Sigmoid colon (tissue), 7 donors: ENCODE data around the gene APOBEC3B. TPM values are rescaled to one million over a fixed set of nuclear protein-coding genes. Genes with fewer than 3 reads are reported as not detected.
"Not testable (repeated sequence)": the region's sequence is repeated elsewhere in the genome, so short reads cannot be mapped to it uniquely, and the experiment has no call there.

Experiments used
- DNase-seq: peaks from one replicate; pipeline ENCODE4 v3.0.0-alpha.2; 2019
- H3K27ac ChIP-seq, 4 donors: fragments of 200-600 bp; sonication (generic); one replicate each; pipeline ENCODE4 v1.5.1; 2016 to 2019; ENCODE audit warnings: mild to moderate bottlenecking in 1 of 4
- H3K27me3 ChIP-seq, 3 donors: fragments of 200-600 bp; sonication (generic); one replicate each; pipeline ENCODE4 v1.5.1; 2019; ENCODE audit warnings: mild to moderate bottlenecking in 1 of 3
- H3K36me3 ChIP-seq, 4 donors: fragments of 200-600 bp; sonication (generic); one replicate each; pipeline ENCODE4 v1.5.1; 2016 to 2019
- H3K4me1 ChIP-seq, 4 donors: fragments of 200-600 bp; sonication (generic); one replicate each; pipeline ENCODE4 v1.5.1; 2017 to 2019
- H3K4me3 ChIP-seq, 4 donors: fragments of 200-600 bp; sonication (generic); one replicate each; pipeline ENCODE4 v1.5.1; 2017 to 2019; ENCODE audit warnings: mild to moderate bottlenecking in 2 of 4, moderate library complexity in 1 of 4
- H3K9me3 ChIP-seq, 4 donors: fragments of 200-600 bp in 3 of 4; sonication (generic) in 3 of 4; one replicate each; pipeline versions ENCODE4 v1.5.1 to v1.6.1; 2013 to 2019
- CTCF ChIP-seq, 4 experiments: fragments of 450-650 bp in 3 of 4; fragments of 200-600 bp in 1 of 4; IDR thresholded peaks; one replicate each; pipeline ENCODE4 v1.5.1; 2016 to 2019; ENCODE audit warnings: antibody characterized with exemption in 4 of 4, mild to moderate bottlenecking in 3 of 4, moderate library complexity in 2 of 4
- EP300 ChIP-seq, 4 donors: sonication (generic); formaldehyde crosslinking; IDR thresholded peaks; one replicate each; pipeline ENCODE4 v1.6.1; 2017; ENCODE audit warnings: antibody characterized with exemption in 4 of 4
- POLR2A ChIP-seq, 2 donors: fragments of 450-650 bp; IDR thresholded peaks; one replicate each; pipeline ENCODE4 v1.6.1; 2016; ENCODE audit warnings: antibody characterized with exemption in 2 of 2, mild to moderate bottlenecking in 2 of 2, moderate library complexity in 2 of 2
- POLR2AphosphoS5 ChIP-seq, 4 donors: sonication (generic); formaldehyde crosslinking; IDR thresholded peaks; one replicate each; pipeline ENCODE4 v1.6.1; 2017; ENCODE audit warnings: antibody characterized with exemption in 4 of 4
- WGBS, 2 donors: extraction: QIAGEN DNeasy Blood & Tissue Kit; methylation state at CpG; one replicate each; pipeline ENCODE4 v1.1.7; 2013; 5-methylcytosine and 5-hydroxymethylcytosine counted together
- intact Hi-C: fragments of 100-400 bp; cut with DNase I; formaldehyde crosslinking; loops from one replicate; pipeline ENCODE4 v1.15.1; 2023
- polyA plus RNA-seq, 3 donors: library from polyadenylated mRNA; stranded (reverse); fragments of 200-250 nt; gene quantifications; one replicate each; pipeline ENCODE4 v1.2.3, GENCODE V29; 2013
- total RNA-seq, 4 donors: library from RNA; depleted of rRNA; stranded (reverse); fragments of >200 nt; gene quantifications; one replicate each; pipeline ENCODE4 v1.1.0, GENCODE V29; 2016
- donor health status: healthy with polysubstance abuse.
- donor health status: Bipolar disorder and iron deficiency.
- donor health status: healthy.

APOBEC3B gene
- total and polyA plus RNA-seq, 7 donors = 0.71 to 81.6 (median 13.5) TPM; not detected in 2

GRCh38 chr22:38959590-38959989 lies 22.6 kb upstream of the APOBEC3B start:
- intact Hi-C loops = no loop called here
- Histone ChIP-seq H3K4me1 (no peaks in the 10 kb centered on the region), H3K9me3 (no peaks in the 10 kb centered on the region), H3K27me3 (no peaks in the 10 kb centered on the region), H3K27ac (no peak overlapping the region), H3K4me3 (no peak overlapping the region), H3K36me3 (no peaks in the 10 kb centered on the region)
- WGBS, 2 donors = 68 to 86% methylated on average over 8 of the region's 8 CpGs
- no peak for DNase-seq
- TF ChIP-seq CTCF (IDR thresholded peaks at IDR 0.05) = no peak
- no peak for TF ChIP-seq POLR2A (IDR thresholded peaks at IDR 0.05)
- no peak for TF ChIP-seq POLR2AphosphoS5 (IDR thresholded peaks at IDR 0.05)
- TF ChIP-seq EP300 (IDR thresholded peaks at IDR 0.05) = no peak

DNA sequence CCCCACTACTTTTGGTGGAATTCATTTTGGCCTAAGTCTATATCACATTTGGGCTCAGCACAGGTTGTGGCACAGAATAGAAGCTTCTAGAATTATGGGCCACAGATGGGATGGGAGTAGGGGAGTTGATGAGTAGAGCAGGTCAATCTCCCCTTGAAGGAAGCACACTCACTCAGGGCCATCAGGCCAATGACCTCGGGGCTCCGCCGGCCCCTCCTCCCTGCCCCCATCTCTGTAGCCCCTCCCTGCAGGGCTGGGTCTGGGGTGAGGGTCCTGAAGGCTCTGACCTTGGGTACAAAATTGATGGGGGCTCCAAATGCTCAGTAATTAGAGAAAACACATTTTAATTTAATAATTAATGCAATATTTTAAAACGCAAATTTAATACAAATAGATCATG lies 21.5 kb upstream of the APOBEC3B start:
- DNase-seq, H3K4me3 ChIP-seq, H3K36me3 ChIP-seq, H3K4me1 ChIP-seq, H3K27ac ChIP-seq, H3K9me3 ChIP-seq, H3K27me3 ChIP-seq, intact Hi-C loops: not testable (repeated sequence)
- 79 to 94% methylated on average over 4 of the region's 4 CpGs for WGBS, 2 donors

DNA sequence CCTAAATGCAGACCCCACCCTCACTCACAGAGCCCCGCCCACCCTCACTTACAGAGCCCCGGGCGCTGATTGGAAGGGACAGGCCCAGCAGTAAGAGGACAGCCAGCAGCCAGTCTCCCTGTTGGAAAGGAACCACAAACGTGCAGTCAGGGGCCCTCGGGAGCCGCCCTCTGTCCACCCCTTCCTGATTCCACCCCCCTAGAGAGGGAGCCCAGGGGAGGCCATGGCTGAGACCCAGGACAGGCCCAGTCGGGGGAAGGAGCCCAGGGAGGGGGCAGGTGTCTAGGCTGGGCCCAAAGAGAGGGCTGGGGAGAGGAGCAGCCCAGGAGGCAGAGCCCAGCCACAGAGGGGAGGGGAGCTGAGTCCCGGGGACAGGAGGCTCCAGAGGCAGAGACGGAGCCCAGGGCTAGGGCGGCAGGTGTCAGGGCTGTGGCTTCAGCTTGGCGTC lies 18.8 kb upstream of the APOBEC3B start:
- 14 to 54% methylated on average over 11 of the region's 11 CpGs for WGBS, 2 donors
- H3K27ac ChIP-seq, H3K36me3 ChIP-seq, intact Hi-C loops, H3K27me3 ChIP-seq, DNase-seq, H3K4me3 ChIP-seq, H3K4me1 ChIP-seq, H3K9me3 ChIP-seq: not testable (repeated sequence)

- intact Hi-C loops = no loop called here
- H3K27ac ChIP-seq = no peak overlapping the region
- no peak for DNase-seq
- no peak for TF ChIP-seq POLR2AphosphoS5 (IDR thresholded peaks at IDR 0.05)
- TF ChIP-seq CTCF (IDR thresholded peaks at IDR 0.05) = no peak
- TF ChIP-seq EP300 (IDR thresholded peaks at IDR 0.05) = no peak
- no peak for TF ChIP-seq POLR2A (IDR thresholded peaks at IDR 0.05)
- H3K4me3 ChIP-seq = no peak overlapping the region
- WGBS, 2 donors = 18 to 58% methylated on average over 9 of the region's 9 CpGs
- H3K36me3 ChIP-seq = no peaks in the 10 kb centered on the region
- H3K9me3 ChIP-seq = no peaks in the 10 kb centered on the region
- no peaks in the 10 kb centered on the region for H3K27me3 ChIP-seq
- H3K4me1 ChIP-seq = no peaks in the 10 kb centered on the region
Measured at GRCh38 chr22:38963872-38964271, 18.3 kb upstream of the APOBEC3B start.

DNA sequence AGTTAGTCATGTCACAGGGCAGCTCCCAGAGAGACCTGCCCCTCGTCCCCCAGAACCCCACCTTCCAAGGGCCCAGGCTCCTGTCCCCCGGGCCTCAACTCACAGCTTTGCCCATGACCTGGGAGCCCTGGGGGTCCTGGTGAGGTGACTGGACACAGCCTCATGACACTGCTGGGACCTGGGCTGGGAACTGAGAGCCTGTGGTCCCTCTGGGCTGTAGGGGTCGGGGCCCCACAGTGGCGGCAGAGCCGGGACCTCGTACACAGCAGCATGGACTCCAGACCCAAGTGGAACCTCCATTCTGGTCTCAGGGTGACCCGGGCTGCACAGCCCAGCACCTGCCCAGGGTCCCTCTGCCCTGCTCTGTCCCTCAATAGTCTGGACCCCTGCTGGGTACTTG lies 17.8 kb upstream of the APOBEC3B start:
- H3K4me3 ChIP-seq = no peak overlapping the region
- TF ChIP-seq CTCF (IDR thresholded peaks at IDR 0.05) = no peak
- no peak for TF ChIP-seq EP300 (IDR thresholded peaks at IDR 0.05)
- no peak for TF ChIP-seq POLR2A (IDR thresholded peaks at IDR 0.05)
- no peak for TF ChIP-seq POLR2AphosphoS5 (IDR thresholded peaks at IDR 0.05)
- DNase-seq = no peak
- 47 to 78% methylated on average over 7 of the region's 7 CpGs for WGBS, 2 donors
- no peaks in the 10 kb centered on the region for H3K36me3 ChIP-seq
- no peaks in the 10 kb centered on the region for H3K4me1 ChIP-seq
- intact Hi-C loops = no loop called here
- no peaks in the 10 kb centered on the region for H3K9me3 ChIP-seq
- no peaks in the 10 kb centered on the region for H3K27me3 ChIP-seq
- H3K27ac ChIP-seq = no peak overlapping the region

- Histone ChIP-seq H3K36me3 (no peaks in the 10 kb centered on the region), H3K27ac (no peak overlapping the region), H3K27me3 (no peaks in the 10 kb centered on the region), H3K4me1 (no peaks in the 10 kb centered on the region), H3K9me3 (no peaks in the 10 kb centered on the region), H3K4me3 (no peak overlapping the region)
- no peak for DNase-seq
- 57 to 75% methylated on average over 4 of the region's 4 CpGs for WGBS, 2 donors
- TF ChIP-seq EP300 (IDR thresholded peaks at IDR 0.05) (no peak), CTCF (IDR thresholded peaks at IDR 0.05) (no peak)
- intact Hi-C loops = no loop called here
Measured at GRCh38 chr22:38964989-38965388, 17.2 kb upstream of the APOBEC3B start.
